Measurements from ENCODE around the gene ZNF580. TPM values are rescaled to one million over a fixed set of nuclear protein-coding genes. Genes with fewer than 3 reads are reported as not detected.

Gene ZNF580
- total and polyA plus RNA-seq, 2 of the 13 experiments (the other 11 are each of a cell fraction or from before 2014, with no cell fraction given) = 4.4 to 6.0 TPM

DNA sequence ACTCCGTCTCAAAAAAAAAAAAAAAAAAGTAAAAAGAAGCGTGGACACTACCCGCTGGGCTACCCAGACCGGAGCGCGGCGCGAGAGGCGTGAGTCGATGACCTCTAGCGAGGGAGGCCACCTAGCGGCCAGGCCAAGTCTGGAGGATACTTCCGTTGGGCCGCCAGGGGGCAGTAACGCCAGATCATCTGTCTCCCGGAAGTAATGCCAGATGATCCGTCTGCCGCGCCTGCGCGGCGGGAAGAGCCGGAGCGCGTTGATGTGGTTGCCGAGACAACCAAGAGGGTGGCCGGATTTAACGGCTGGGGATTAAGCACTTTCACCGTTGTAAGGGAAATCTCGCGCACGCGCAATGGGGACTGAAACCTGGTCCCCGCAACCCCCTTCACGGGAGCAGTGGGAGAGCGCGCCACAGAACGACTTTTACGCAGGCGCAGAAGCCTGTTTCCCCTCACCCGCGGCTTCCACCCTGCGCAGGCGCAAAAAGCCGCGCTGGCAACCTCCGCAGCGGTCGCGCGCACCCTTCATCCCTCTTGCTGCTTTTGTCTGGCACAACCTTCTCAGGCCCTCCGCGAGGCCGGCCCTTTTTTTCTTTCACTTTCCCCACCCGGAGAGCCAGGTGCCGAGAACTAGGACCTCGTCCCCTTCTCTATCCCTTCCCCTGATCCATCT is 13.0 kb downstream of the ZNF580 start (continued):
- TF ChIP-seq, protein P1, sequence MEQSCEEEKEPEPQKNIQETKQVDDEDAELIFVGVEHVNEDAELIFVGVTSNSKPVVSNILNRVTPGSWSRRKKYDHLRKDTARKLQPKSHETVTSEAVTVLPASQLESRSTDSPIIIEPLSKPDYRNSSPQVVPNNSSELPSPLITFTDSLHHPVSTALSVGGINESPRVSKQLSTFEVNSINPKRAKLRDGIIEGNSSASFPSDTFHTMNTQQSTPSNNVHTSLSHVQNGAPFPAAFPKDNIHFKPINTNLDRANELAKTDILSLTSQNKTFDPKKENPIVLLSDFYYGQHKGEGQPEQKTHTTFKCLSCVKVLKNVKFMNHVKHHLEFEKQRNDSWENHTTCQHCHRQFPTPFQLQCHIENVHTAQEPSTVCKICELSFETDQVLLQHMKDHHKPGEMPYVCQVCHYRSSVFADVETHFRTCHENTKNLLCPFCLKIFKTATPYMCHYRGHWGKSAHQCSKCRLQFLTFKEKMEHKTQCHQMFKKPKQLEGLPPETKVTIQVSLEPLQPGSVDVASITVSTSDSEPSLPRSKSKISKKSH (CRISPR knock-in tag; IDR thresholded peaks at IDR 0.05; ENCODE audit: borderline replicate concordance) = no peak; the same call in 1 of the 2 replicates
- TF ChIP-seq, protein P2, sequence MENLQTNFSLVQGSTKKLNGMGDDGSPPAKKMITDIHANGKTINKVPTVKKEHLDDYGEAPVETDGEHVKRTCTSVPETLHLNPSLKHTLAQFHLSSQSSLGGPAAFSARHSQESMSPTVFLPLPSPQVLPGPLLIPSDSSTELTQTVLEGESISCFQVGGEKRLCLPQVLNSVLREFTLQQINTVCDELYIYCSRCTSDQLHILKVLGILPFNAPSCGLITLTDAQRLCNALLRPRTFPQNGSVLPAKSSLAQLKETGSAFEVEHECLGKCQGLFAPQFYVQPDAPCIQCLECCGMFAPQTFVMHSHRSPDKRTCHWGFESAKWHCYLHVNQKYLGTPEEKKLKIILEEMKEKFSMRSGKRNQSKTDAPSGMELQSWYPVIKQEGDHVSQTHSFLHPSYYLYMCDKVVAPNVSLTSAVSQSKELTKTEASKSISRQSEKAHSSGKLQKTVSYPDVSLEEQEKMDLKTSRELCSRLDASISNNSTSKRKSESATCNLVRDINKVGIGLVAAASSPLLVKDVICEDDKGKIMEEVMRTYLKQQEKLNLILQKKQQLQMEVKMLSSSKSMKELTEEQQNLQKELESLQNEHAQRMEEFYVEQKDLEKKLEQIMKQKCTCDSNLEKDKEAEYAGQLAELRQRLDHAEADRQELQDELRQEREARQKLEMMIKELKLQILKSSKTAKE (CRISPR knock-in tag; IDR thresholded peaks at IDR 0.05; ENCODE audit: borderline replicate concordance) = no peak
- TF ChIP-seq, protein P3, sequence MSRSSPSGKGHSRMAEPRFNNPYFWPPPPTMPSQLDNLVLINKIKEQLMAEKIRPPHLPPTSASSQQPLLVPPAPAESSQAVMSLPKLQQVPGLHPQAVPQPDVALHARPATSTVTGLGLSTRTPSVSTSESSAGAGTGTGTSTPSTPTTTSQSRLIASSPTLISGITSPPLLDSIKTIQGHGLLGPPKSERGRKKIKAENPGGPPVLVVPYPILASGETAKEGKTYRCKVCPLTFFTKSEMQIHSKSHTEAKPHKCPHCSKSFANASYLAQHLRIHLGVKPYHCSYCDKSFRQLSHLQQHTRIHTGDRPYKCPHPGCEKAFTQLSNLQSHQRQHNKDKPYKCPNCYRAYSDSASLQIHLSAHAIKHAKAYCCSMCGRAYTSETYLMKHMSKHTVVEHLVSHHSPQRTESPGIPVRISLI (CRISPR knock-in tag; IDR thresholded peaks at IDR 0.05; ENCODE audit: borderline replicate concordance) = peak; percentile 56; the same call in 1 of the 2 replicates
- TF ChIP-seq, protein P4, sequence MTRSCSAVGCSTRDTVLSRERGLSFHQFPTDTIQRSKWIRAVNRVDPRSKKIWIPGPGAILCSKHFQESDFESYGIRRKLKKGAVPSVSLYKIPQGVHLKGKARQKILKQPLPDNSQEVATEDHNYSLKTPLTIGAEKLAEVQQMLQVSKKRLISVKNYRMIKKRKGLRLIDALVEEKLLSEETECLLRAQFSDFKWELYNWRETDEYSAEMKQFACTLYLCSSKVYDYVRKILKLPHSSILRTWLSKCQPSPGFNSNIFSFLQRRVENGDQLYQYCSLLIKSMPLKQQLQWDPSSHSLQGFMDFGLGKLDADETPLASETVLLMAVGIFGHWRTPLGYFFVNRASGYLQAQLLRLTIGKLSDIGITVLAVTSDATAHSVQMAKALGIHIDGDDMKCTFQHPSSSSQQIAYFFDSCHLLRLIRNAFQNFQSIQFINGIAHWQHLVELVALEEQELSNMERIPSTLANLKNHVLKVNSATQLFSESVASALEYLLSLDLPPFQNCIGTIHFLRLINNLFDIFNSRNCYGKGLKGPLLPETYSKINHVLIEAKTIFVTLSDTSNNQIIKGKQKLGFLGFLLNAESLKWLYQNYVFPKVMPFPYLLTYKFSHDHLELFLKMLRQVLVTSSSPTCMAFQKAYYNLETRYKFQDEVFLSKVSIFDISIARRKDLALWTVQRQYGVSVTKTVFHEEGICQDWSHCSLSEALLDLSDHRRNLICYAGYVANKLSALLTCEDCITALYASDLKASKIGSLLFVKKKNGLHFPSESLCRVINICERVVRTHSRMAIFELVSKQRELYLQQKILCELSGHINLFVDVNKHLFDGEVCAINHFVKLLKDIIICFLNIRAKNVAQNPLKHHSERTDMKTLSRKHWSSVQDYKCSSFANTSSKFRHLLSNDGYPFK (CRISPR knock-in tag; IDR thresholded peaks at IDR 0.05; ENCODE audit: borderline replicate concordance) = peak; percentile 75; the same call in 1 of the 2 replicates
- TF ChIP-seq SMAD3 (CRISPR knock-in tag; IDR thresholded peaks at IDR 0.05) (peak; percentile 92), ZNF7 (CRISPR knock-in tag; IDR thresholded peaks at IDR 0.05) (no peak), NR2F6 (IDR thresholded peaks at IDR 0.05) (peak; percentile 62), NR2F6 (CRISPR knock-in tag; IDR thresholded peaks at IDR 0.05) (peak; percentile 88), KDM5A (IDR thresholded peaks at IDR 0.05; ENCODE audit: borderline replicate concordance, low read length) (peak; percentile 77; the same call in 1 of the 2 replicates), GZF1 (CRISPR knock-in tag; IDR thresholded peaks at IDR 0.05) (no peak)
- TF ChIP-seq, protein P5, sequence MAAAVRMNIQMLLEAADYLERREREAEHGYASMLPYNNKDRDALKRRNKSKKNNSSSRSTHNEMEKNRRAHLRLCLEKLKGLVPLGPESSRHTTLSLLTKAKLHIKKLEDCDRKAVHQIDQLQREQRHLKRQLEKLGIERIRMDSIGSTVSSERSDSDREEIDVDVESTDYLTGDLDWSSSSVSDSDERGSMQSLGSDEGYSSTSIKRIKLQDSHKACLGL (CRISPR knock-in tag; IDR thresholded peaks at IDR 0.05) = 0 out of 2 replicates have a peak, but pooled peaks have one; percentile 20
- TF ChIP-seq, protein P6, sequence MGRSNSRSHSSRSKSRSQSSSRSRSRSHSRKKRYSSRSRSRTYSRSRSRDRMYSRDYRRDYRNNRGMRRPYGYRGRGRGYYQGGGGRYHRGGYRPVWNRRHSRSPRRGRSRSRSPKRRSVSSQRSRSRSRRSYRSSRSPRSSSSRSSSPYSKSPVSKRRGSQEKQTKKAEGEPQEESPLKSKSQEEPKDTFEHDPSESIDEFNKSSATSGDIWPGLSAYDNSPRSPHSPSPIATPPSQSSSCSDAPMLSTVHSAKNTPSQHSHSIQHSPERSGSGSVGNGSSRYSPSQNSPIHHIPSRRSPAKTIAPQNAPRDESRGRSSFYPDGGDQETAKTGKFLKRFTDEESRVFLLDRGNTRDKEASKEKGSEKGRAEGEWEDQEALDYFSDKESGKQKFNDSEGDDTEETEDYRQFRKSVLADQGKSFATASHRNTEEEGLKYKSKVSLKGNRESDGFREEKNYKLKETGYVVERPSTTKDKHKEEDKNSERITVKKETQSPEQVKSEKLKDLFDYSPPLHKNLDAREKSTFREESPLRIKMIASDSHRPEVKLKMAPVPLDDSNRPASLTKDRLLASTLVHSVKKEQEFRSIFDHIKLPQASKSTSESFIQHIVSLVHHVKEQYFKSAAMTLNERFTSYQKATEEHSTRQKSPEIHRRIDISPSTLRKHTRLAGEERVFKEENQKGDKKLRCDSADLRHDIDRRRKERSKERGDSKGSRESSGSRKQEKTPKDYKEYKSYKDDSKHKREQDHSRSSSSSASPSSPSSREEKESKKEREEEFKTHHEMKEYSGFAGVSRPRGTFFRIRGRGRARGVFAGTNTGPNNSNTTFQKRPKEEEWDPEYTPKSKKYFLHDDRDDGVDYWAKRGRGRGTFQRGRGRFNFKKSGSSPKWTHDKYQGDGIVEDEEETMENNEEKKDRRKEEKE (IDR thresholded peaks at IDR 0.05) = no peak
- TF ChIP-seq, protein P7, sequence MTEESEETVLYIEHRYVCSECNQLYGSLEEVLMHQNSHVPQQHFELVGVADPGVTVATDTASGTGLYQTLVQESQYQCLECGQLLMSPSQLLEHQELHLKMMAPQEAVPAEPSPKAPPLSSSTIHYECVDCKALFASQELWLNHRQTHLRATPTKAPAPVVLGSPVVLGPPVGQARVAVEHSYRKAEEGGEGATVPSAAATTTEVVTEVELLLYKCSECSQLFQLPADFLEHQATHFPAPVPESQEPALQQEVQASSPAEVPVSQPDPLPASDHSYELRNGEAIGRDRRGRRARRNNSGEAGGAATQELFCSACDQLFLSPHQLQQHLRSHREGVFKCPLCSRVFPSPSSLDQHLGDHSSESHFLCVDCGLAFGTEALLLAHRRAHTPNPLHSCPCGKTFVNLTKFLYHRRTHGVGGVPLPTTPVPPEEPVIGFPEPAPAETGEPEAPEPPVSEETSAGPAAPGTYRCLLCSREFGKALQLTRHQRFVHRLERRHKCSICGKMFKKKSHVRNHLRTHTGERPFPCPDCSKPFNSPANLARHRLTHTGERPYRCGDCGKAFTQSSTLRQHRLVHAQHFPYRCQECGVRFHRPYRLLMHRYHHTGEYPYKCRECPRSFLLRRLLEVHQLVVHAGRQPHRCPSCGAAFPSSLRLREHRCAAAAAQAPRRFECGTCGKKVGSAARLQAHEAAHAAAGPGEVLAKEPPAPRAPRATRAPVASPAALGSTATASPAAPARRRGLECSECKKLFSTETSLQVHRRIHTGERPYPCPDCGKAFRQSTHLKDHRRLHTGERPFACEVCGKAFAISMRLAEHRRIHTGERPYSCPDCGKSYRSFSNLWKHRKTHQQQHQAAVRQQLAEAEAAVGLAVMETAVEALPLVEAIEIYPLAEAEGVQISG (CRISPR knock-in tag; IDR thresholded peaks at IDR 0.05) = peak; percentile 99
